ENCODE results near the gene TTLL5. TPM values are rescaled to one million over a fixed set of nuclear protein-coding genes. Genes with fewer than 3 reads are reported as not detected.

TTLL5 gene
- total RNA-seq, 1 donor from 2014 or later: 45.2 TPM

DNA sequence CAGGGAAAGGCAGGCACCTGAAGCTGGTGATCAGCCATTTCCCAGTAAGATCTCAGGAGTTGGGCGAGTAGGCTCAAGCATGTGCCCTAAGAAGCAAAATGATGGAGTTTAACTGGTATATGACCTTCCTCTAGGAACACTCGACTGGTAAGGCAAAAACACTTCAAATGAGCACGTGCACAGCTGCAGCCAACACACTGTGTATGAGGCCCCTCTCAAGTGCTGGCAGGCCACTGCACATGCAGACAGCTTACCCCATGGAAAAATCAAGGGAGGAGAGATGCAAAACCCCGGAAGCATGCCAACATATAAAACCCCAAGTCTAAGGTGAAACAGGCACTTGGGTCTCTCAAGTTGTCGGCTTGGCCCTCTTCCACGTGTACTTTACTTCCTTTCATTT lies 39.2 kb downstream of the TTLL5 start:
- Mint-ChIP-seq H3K36me3 (peaks cover 40% of the 10 kb centered on the region), H3K4me3 (no peak overlapping the region), H3K27ac (no peak overlapping the region), H3K27me3 (ENCODE audit: low read depth) (no peaks in the 10 kb centered on the region), H3K9me3 (no peaks in the 10 kb centered on the region), H3K4me1 (no peaks in the 10 kb centered on the region)
- DNase-seq (ENCODE audit: low spot score in 2 of 2, unreplicated experiment in 2 of 2): no peak
- TF ChIP-seq, protein P1, sequence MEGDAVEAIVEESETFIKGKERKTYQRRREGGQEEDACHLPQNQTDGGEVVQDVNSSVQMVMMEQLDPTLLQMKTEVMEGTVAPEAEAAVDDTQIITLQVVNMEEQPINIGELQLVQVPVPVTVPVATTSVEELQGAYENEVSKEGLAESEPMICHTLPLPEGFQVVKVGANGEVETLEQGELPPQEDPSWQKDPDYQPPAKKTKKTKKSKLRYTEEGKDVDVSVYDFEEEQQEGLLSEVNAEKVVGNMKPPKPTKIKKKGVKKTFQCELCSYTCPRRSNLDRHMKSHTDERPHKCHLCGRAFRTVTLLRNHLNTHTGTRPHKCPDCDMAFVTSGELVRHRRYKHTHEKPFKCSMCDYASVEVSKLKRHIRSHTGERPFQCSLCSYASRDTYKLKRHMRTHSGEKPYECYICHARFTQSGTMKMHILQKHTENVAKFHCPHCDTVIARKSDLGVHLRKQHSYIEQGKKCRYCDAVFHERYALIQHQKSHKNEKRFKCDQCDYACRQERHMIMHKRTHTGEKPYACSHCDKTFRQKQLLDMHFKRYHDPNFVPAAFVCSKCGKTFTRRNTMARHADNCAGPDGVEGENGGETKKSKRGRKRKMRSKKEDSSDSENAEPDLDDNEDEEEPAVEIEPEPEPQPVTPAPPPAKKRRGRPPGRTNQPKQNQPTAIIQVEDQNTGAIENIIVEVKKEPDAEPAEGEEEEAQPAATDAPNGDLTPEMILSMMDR (IDR thresholded peaks at IDR 0.05; ENCODE audit: unreplicated experiment): no peak

DNA sequence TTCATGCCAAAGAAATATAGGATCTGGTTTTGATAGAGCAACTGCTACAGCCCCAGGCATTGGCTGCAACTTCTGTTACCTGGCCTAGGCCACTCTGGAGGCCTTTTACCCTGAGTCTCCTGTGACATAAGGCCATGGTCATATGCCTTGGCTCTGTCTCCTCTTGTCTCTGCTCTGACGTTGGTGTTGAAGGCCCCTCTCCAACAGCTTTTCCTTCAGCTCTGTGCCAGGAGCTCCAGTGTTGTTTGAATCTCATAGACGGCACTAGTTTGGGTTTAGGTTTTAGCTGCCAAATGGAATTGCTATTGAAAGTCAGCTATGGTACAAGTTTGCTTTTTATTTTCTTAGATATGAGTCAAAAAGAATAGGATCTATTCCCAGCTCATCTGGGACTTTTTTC lies 41.1 kb downstream of the TTLL5 start:
- no peak for DNase-seq (ENCODE audit: low spot score in 2 of 2, unreplicated experiment in 2 of 2)
- Mint-ChIP-seq H3K36me3 (peaks cover 30% of the 10 kb centered on the region), H3K4me1 (no peaks in the 10 kb centered on the region), H3K27ac (no peak overlapping the region), H3K9me3 (no peaks in the 10 kb centered on the region), H3K4me3 (no peak overlapping the region), H3K27me3 (ENCODE audit: low read depth) (no peaks in the 10 kb centered on the region)
- TF ChIP-seq, protein P1 (IDR thresholded peaks at IDR 0.05; ENCODE audit: unreplicated experiment): no peak

DNA sequence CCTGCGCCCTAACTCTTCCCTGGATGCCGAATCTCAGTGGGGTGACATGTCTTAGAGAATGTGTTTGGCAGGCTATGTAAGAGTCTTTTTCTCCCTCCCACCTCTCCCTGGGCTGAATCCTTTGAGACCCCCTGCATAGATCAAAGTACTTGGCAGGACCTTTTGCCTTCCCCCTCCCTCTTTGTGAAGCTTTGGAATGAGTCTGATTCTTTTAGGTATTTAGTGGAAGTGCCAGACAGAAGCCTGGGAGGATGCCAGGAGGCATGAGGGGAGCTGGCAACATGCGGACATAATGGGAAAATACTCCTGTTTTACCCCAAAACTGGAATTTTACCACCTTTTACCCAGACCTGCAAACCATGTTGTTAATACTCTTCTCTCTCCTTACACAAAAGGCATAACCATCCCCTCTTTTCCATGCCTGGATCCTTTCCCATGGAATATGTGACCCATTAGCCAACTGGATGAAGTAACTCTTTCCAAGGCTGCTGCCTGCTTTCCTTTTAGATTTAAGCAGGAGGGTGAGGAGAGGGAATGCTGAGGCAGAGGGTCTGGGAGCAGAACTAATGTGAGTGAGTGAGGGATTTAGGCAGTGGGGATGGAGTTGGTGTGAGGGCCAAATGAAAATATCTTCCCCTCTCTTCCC lies 41.7 kb downstream of the TTLL5 start:
- no peaks in the 10 kb centered on the region for H3K4me1 Mint-ChIP-seq
- no peaks in the 10 kb centered on the region for H3K9me3 Mint-ChIP-seq
- TF ChIP-seq, protein P1 (IDR thresholded peaks at IDR 0.05; ENCODE audit: unreplicated experiment): no peak
- no peak overlapping the region for H3K27ac Mint-ChIP-seq
- H3K36me3 Mint-ChIP-seq: peaks cover 30% of the 10 kb centered on the region
- no peak for DNase-seq (ENCODE audit: low spot score in 2 of 2, unreplicated experiment in 2 of 2)
- no peak overlapping the region for H3K4me3 Mint-ChIP-seq
- no peaks in the 10 kb centered on the region for H3K27me3 Mint-ChIP-seq (ENCODE audit: low read depth)

GRCh38 chr14:75703467-75703866 lies 42.4 kb downstream of the TTLL5 start:
- DNase-seq (ENCODE audit: low spot score in 2 of 2, unreplicated experiment in 2 of 2): no peak
- H3K4me1 Mint-ChIP-seq: no peaks in the 10 kb centered on the region

DNA sequence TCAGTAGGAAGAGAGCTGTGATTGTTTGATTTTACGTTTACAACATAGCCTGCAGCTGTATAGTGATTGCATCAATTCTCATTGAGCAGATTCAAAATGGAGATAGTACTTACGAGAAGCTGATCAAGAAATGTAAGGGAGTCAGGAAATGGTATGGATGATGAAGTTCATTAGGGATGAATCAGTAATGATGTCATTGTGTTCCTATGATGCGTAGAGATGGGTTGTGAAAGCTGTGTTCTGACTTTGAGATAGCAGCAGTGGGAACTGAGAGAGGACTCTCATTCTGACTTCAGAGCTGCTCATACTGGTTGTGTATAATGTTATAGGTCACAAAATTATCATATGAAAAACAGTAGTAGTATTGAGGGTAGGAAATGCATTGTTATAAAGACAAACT lies 44.0 kb downstream of the TTLL5 start:
- peaks cover 3% of the 10 kb centered on the region for H3K4me1 Mint-ChIP-seq
- DNase-seq (ENCODE audit: low spot score in 2 of 2, unreplicated experiment in 2 of 2): no peak
- H3K36me3 Mint-ChIP-seq: peaks cover 19% of the 10 kb centered on the region
- no peaks in the 10 kb centered on the region for H3K9me3 Mint-ChIP-seq
- TF ChIP-seq, protein P1 (IDR thresholded peaks at IDR 0.05; ENCODE audit: unreplicated experiment): no peak
- no peaks in the 10 kb centered on the region for H3K27me3 Mint-ChIP-seq (ENCODE audit: low read depth)
- no peak overlapping the region for H3K4me3 Mint-ChIP-seq
- no peak overlapping the region for H3K27ac Mint-ChIP-seq

More at GRCh38 chr14:75703467-75703866, 42.4 kb downstream of the TTLL5 start:
- TF ChIP-seq, protein P1 (IDR thresholded peaks at IDR 0.05; ENCODE audit: unreplicated experiment): no peak
- no peak overlapping the region for H3K4me3 Mint-ChIP-seq
- H3K9me3 Mint-ChIP-seq: no peaks in the 10 kb centered on the region
- H3K36me3 Mint-ChIP-seq: peaks cover 28% of the 10 kb centered on the region
- H3K27me3 Mint-ChIP-seq (ENCODE audit: low read depth): no peaks in the 10 kb centered on the region
- no peak overlapping the region for H3K27ac Mint-ChIP-seq

Measured in mesothelial cell of epicardium (in vitro differentiated cells).